Thyroid gland (tissue), 4 donors: ENCODE results near the gene DIP2C.

ENCODE experiments used
- POLR2A ChIP-seq, 2 donors: fragments of 450-650 bp; IDR thresholded peaks; one replicate each; pipeline ENCODE4 v1.6.1; 2017; ENCODE audit warnings: antibody characterized with exemption in 2 of 2, mild to moderate bottlenecking in 2 of 2, moderate library complexity in 1 of 2
- TF ChIP-seq, protein P1 (sequence below), 6 experiments: fragments of 200-600 bp in 3 of 6; fragments of 450-650 bp in 3 of 6; sonication (generic) in 3 of 6; IDR thresholded peaks; one replicate each; pipeline ENCODE4 v1.5.1; 2016 to 2019; ENCODE audit warnings: antibody characterized with exemption in 6 of 6, mild to moderate bottlenecking in 2 of 6, inconsistent platforms in 1 of 6, moderate library complexity in 1 of 6

DNA sequence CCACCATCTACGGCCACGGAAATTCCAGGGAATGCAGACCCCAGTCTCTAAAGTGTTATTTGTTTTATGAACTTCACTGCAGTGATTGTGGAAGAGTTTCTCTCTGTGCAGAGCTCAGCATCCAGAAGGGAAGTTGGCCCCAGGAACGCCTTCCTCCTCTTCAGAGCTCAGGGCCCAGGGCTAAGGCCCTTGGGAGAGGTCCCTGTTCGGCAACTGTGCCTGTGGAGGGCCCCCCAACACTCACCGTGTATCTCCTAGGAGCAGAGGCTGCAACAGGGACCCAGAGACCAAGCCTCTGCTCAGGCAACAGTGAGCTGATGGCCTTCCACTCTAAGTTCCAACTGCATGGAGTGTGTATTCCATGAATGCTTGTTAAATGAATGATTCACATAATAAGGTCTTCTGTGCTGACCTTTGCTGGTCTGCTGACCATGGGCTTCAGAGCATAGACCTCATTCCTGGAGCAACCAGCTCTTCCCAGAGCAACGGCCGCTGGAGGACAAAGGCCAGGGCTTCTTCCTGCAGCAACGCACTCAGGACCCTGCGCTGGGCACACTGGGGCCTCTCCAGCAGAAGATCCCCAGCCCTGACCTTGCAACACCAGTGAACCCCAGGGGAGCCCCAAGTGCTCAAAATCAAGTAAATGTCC lies 7.7 kb downstream of the DIP2C start:
- TF ChIP-seq, protein P1, sequence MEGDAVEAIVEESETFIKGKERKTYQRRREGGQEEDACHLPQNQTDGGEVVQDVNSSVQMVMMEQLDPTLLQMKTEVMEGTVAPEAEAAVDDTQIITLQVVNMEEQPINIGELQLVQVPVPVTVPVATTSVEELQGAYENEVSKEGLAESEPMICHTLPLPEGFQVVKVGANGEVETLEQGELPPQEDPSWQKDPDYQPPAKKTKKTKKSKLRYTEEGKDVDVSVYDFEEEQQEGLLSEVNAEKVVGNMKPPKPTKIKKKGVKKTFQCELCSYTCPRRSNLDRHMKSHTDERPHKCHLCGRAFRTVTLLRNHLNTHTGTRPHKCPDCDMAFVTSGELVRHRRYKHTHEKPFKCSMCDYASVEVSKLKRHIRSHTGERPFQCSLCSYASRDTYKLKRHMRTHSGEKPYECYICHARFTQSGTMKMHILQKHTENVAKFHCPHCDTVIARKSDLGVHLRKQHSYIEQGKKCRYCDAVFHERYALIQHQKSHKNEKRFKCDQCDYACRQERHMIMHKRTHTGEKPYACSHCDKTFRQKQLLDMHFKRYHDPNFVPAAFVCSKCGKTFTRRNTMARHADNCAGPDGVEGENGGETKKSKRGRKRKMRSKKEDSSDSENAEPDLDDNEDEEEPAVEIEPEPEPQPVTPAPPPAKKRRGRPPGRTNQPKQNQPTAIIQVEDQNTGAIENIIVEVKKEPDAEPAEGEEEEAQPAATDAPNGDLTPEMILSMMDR (IDR thresholded peaks at IDR 0.05) = no peak
- no peak for TF ChIP-seq POLR2A (IDR thresholded peaks at IDR 0.05)
